ENCODE data around the gene TMEM62. TPM values are rescaled to one million over a fixed set of nuclear protein-coding genes. Genes with fewer than 3 reads are reported as not detected.

TMEM62 gene
- total and polyA plus RNA-seq, 9 of the 15 experiments (the other 6 are each of a cell fraction or from before 2014, with no cell fraction given) = 4.4 to 16.6 (median 11.1) TPM

GRCh38 chr15:43204016-43204901 lies 70.9 kb downstream of the TMEM62 start (continued):
- TF ChIP-seq VEZF1 (CRISPR knock-in tag; IDR thresholded peaks at IDR 0.05) = peak; percentile 63
- TF ChIP-seq STAG1 (CRISPR knock-in tag; IDR thresholded peaks at IDR 0.05; ENCODE audit: borderline replicate concordance) = peak; percentile 37; the same call in 1 of the 2 replicates
- TF ChIP-seq SMC3 (conservative IDR thresholded peaks at IDR 0.05; ENCODE audit: insufficient read depth, low read depth, low read length) = peak; percentile 57
- TF ChIP-seq RFX5 (IDR thresholded peaks at IDR 0.05; ENCODE audit: low read depth, low read length) = no peak
- peak; percentile 71 for TF ChIP-seq BHLHE40 (IDR thresholded peaks at IDR 0.05; ENCODE audit: low read length)
- TF ChIP-seq JUN (IDR thresholded peaks at IDR 0.05; ENCODE audit: borderline replicate concordance, low read depth, low read length) = 0 out of 2 replicates have a peak, but pooled peaks have one; percentile 26
- no peak for TF ChIP-seq JUN (CRISPR knock-in tag; IDR thresholded peaks at IDR 0.05; ENCODE audit: borderline replicate concordance)
- TF ChIP-seq ARID1B (IDR thresholded peaks at IDR 0.05) = 0 out of 2 replicates have a peak, but pooled peaks have one; percentile 15
- TF ChIP-seq JUND (IDR thresholded peaks at IDR 0.05; ENCODE audit: borderline replicate concordance, low read depth, low read length) = peak; percentile 28; the same call in 1 of the 2 replicates
- TF ChIP-seq JUND (tag; IDR thresholded peaks at IDR 0.05; ENCODE audit: borderline replicate concordance, low read depth, low read length) = no peak; the same call in 2 of the 3 replicates
- peak; percentile 27; the same call in 1 of the 2 replicates for TF ChIP-seq DPF2 (IDR thresholded peaks at IDR 0.05)
- TF ChIP-seq CTCF (IDR thresholded peaks at IDR 0.05 in 2 of 3, conservative IDR thresholded peaks at IDR 0.05 in 1 of 3; ENCODE audit: insufficient read depth in 2 of 3, low read depth in 1 of 3, low read length in 3 of 3) = peak; percentile 78 to 80 (median 78)
- TF ChIP-seq XRCC4 (IDR thresholded peaks at IDR 0.05; ENCODE audit: extremely low read depth, insufficient read depth, insufficient read length) = no peak
- TF ChIP-seq, protein P1, sequence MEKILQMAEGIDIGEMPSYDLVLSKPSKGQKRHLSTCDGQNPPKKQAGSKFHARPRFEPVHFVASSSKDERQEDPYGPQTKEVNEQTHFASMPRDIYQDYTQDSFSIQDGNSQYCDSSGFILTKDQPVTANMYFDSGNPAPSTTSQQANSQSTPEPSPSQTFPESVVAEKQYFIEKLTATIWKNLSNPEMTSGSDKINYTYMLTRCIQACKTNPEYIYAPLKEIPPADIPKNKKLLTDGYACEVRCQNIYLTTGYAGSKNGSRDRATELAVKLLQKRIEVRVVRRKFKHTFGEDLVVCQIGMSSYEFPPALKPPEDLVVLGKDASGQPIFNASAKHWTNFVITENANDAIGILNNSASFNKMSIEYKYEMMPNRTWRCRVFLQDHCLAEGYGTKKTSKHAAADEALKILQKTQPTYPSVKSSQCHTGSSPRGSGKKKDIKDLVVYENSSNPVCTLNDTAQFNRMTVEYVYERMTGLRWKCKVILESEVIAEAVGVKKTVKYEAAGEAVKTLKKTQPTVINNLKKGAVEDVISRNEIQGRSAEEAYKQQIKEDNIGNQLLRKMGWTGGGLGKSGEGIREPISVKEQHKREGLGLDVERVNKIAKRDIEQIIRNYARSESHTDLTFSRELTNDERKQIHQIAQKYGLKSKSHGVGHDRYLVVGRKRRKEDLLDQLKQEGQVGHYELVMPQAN (IDR thresholded peaks at IDR 0.05; ENCODE audit: borderline replicate concordance) = peak; percentile 44; the same call in 1 of the 2 replicates
- TF ChIP-seq, protein P2, sequence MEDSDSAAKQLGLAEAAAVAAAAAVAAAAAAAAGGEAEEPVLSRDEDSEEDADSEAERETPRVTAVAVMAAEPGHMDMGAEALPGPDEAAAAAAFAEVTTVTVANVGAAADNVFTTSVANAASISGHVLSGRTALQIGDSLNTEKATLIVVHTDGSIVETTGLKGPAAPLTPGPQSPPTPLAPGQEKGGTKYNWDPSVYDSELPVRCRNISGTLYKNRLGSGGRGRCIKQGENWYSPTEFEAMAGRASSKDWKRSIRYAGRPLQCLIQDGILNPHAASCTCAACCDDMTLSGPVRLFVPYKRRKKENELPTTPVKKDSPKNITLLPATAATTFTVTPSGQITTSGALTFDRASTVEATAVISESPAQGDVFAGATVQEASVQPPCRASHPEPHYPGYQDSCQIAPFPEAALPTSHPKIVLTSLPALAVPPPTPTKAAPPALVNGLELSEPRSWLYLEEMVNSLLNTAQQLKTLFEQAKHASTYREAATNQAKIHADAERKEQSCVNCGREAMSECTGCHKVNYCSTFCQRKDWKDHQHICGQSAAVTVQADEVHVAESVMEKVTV (CRISPR knock-in tag; IDR thresholded peaks at IDR 0.05) = peak; percentile 12; the same call in 1 of the 2 replicates
- TF ChIP-seq, protein P3, sequence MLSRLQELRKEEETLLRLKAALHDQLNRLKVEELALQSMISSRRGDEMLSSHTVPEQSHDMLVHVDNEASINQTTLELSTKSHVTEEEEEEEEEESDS (CRISPR knock-in tag; IDR thresholded peaks at IDR 0.05) = no peak
- no peak for TF ChIP-seq SRF (CRISPR knock-in tag; IDR thresholded peaks at IDR 0.05)
- peak; percentile 35; the same call in 1 of the 2 replicates for TF ChIP-seq L3MBTL2 (IDR thresholded peaks at IDR 0.05)
- peak; percentile 41; the same call in 1 of the 2 replicates for TF ChIP-seq CXXC5 (CRISPR knock-in tag; IDR thresholded peaks at IDR 0.05)
- TF ChIP-seq HLTF (IDR thresholded peaks at IDR 0.05) = 0 out of 2 replicates have a peak, but pooled peaks have one; percentile 14

Data from K562 (cell line).